ENCODE results near the gene FATE1.

FATE1 gene

DNA sequence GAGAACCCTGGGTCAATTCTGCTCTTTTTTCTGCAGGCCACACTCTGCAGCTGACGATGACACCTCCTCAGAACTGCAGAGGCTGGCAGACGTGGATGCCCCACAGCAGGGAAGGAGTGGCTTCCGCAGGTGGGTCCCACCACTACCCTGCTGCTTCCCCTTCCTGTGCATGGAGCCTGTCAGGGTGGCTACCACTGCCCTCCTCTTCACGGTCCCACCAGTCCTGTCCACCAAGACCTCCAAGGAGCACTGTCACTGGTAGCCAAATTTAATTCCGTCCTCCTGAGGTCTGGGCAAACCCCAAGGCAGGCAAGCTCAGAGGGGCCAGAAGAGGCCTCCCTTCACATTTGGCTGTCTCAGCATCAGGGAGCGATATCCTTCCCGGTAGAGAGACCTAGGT lies 22.9 kb downstream of the FATE1 start:
- no peaks in the 10 kb centered on the region for H3K27me3 ChIP-seq (replicated peaks; ENCODE audit: control insufficient read depth, insufficient read depth, low read length, poor library complexity, severe bottlenecking)

DNA sequence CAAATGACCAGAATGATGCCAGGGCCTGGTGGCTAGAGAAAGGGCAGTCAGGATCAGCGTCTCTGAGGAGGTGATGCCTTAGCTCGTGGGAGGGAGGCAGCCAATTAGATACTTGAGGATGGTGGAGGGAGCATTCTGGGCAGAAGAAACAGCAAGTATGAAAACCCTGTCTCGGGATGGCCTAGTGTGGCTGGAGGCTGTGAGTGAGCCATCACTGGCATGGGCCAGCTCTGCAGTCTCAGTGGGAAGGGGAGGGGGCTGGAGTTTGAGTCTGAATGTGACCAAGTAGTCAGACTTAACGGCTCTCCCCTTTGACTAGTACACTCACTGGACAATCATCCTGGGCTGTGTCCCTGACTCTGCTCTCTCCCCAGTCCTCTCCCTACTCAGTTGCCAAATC lies 25.8 kb downstream of the FATE1 start:
- H3K4me3 ChIP-seq (ENCODE audit: insufficient read depth, low read depth, low read length, poor library complexity, severe bottlenecking): no peak overlapping the region
- no peaks in the 10 kb centered on the region for H3K4me1 ChIP-seq (ENCODE audit: control insufficient read depth, insufficient read depth, low read length, poor library complexity, severe bottlenecking)
- H3K27ac ChIP-seq (ENCODE audit: insufficient read depth, low read length, poor library complexity, severe bottlenecking): no peak overlapping the region
- no peaks in the 10 kb centered on the region for H3K27me3 ChIP-seq (replicated peaks; ENCODE audit: control insufficient read depth, insufficient read depth, low read length, poor library complexity, severe bottlenecking)
- DNase-seq: no peak
- no peaks in the 10 kb centered on the region for H3K9me3 ChIP-seq (ENCODE audit: control insufficient read depth, low read length)
- no peaks in the 10 kb centered on the region for H3K36me3 ChIP-seq (ENCODE audit: control insufficient read depth, insufficient read depth, low read length)

More for the DNA sequence above, 22.9 kb downstream of the FATE1 start:
- no peaks in the 10 kb centered on the region for H3K9me3 ChIP-seq (ENCODE audit: control insufficient read depth, low read length)
- no peaks in the 10 kb centered on the region for H3K4me1 ChIP-seq (ENCODE audit: control insufficient read depth, insufficient read depth, low read length, poor library complexity, severe bottlenecking)
- no peaks in the 10 kb centered on the region for H3K36me3 ChIP-seq (ENCODE audit: control insufficient read depth, insufficient read depth, low read length)
- no peak overlapping the region for H3K27ac ChIP-seq (ENCODE audit: insufficient read depth, low read length, poor library complexity, severe bottlenecking)
- DNase-seq: no peak
- H3K4me3 ChIP-seq (ENCODE audit: insufficient read depth, low read depth, low read length, poor library complexity, severe bottlenecking): no peak overlapping the region

DNA sequence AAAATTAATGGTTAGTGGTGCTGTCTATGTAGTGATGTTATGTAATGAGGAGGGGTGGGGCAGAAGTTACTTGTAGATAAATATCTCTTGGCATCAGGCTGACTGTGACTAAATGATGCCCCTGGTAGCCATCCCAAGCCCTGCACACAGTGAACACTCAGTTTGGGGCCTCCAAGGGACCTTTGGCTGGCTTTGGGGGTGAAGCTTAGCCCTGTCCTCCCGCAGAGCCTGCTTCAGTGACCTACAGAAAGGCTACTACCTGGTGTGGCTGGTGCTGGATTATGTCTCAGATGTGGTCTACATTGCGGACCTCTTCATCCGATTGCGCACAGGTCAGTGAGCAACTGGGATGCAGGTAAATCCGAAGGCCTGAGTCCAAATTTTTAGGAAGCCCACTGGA lies 26.5 kb downstream of the FATE1 start:
- H3K27ac ChIP-seq (ENCODE audit: insufficient read depth, low read length, poor library complexity, severe bottlenecking): no peak overlapping the region
- no peak for DNase-seq

DNA sequence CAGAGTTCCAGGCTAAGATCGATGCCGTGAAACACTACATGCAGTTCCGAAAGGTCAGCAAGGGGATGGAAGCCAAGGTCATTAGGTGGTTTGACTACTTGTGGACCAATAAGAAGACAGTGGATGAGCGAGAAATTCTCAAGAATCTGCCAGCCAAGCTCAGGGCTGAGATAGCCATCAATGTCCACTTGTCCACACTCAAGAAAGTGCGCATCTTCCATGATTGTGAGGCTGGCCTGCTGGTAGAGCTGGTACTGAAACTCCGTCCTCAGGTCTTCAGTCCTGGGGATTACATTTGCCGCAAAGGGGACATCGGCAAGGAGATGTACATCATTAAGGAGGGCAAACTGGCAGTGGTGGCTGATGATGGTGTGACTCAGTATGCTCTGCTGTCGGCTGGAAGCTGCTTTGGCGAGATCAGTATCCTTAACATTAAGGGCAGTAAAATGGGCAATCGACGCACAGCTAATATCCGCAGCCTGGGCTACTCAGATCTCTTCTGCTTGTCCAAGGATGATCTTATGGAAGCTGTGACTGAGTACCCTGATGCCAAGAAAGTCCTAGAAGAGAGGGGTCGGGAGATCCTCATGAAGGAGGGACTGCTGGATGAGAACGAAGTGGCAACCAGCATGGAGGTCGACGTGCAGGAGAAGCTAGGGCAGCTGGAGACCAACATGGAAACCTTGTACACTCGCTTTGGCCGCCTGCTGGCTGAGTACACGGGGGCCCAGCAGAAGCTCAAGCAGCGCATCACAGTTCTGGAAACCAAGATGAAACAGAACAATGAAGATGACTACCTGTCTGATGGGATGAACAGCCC lies 28.0 kb downstream of the FATE1 start:
- Histone ChIP-seq H3K27ac (ENCODE audit: insufficient read depth, low read length, poor library complexity, severe bottlenecking) (no peak overlapping the region), H3K27me3 (replicated peaks; ENCODE audit: control insufficient read depth, insufficient read depth, low read length, poor library complexity, severe bottlenecking) (no peaks in the 10 kb centered on the region), H3K36me3 (ENCODE audit: control insufficient read depth, insufficient read depth, low read length) (no peaks in the 10 kb centered on the region), H3K9me3 (ENCODE audit: control insufficient read depth, low read length) (no peaks in the 10 kb centered on the region), H3K4me3 (ENCODE audit: insufficient read depth, low read depth, low read length, poor library complexity, severe bottlenecking) (no peak overlapping the region), H3K4me1 (ENCODE audit: control insufficient read depth, insufficient read depth, low read length, poor library complexity, severe bottlenecking) (no peaks in the 10 kb centered on the region)
- no peak for DNase-seq

More for the DNA sequence above, 26.5 kb downstream of the FATE1 start:
- Histone ChIP-seq H3K4me1 (ENCODE audit: control insufficient read depth, insufficient read depth, low read length, poor library complexity, severe bottlenecking) (no peaks in the 10 kb centered on the region), H3K9me3 (ENCODE audit: control insufficient read depth, low read length) (no peaks in the 10 kb centered on the region), H3K4me3 (ENCODE audit: insufficient read depth, low read depth, low read length, poor library complexity, severe bottlenecking) (no peak overlapping the region), H3K36me3 (ENCODE audit: control insufficient read depth, insufficient read depth, low read length) (no peaks in the 10 kb centered on the region), H3K27me3 (replicated peaks; ENCODE audit: control insufficient read depth, insufficient read depth, low read length, poor library complexity, severe bottlenecking) (no peaks in the 10 kb centered on the region)

DNA sequence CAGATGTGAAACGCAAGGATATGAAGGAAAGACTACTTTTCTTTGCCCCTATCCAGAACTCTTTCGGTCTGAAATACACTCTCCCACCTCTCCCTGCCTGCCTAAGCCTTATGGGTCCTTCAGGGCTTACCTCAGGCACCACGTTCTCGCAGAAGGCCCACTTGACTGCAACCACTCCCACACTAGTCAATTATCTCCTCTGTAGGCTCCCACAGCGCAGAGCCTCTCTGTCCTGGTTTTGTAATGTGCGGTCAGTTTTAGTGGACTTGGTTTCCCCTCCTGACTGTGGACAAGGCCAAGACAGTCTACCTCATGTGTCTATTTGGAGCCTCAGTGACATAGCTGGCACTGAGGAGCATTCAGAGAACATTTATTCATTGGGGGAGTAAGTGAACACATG lies 29.8 kb downstream of the FATE1 start:
- H3K9me3 ChIP-seq (ENCODE audit: control insufficient read depth, low read length): no peaks in the 10 kb centered on the region
- H3K4me3 ChIP-seq (ENCODE audit: insufficient read depth, low read depth, low read length, poor library complexity, severe bottlenecking): no peak overlapping the region
- DNase-seq: no peak
- no peaks in the 10 kb centered on the region for H3K36me3 ChIP-seq (ENCODE audit: control insufficient read depth, insufficient read depth, low read length)
- H3K27ac ChIP-seq (ENCODE audit: insufficient read depth, low read length, poor library complexity, severe bottlenecking): no peak overlapping the region
- no peaks in the 10 kb centered on the region for H3K4me1 ChIP-seq (ENCODE audit: control insufficient read depth, insufficient read depth, low read length, poor library complexity, severe bottlenecking)
- H3K27me3 ChIP-seq (replicated peaks; ENCODE audit: control insufficient read depth, insufficient read depth, low read length, poor library complexity, severe bottlenecking): no peaks in the 10 kb centered on the region

DNA sequence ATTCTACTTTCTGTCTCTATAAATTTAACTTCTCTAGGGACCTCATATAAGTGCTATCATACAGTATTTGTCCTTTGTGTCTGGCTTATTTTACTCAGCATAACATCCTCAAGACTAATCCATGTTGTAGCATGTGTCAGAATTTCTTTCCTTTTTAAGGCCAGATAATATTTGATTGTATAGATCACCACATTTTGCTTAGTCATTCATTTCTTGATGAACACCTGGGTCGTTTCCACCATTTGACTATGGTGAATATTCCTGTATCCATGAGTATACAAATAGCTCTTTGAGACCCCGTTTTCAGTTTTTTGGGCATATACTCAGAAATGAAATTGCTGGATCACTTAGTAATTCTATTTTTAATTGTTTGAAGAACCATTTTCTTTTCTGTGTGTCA lies 30.7 kb downstream of the FATE1 start:
- H3K4me3 ChIP-seq (ENCODE audit: insufficient read depth, low read depth, low read length, poor library complexity, severe bottlenecking): no peak overlapping the region
- H3K9me3 ChIP-seq (ENCODE audit: control insufficient read depth, low read length): no peaks in the 10 kb centered on the region
- H3K4me1 ChIP-seq (ENCODE audit: control insufficient read depth, insufficient read depth, low read length, poor library complexity, severe bottlenecking): no peaks in the 10 kb centered on the region
- no peaks in the 10 kb centered on the region for H3K27me3 ChIP-seq (replicated peaks; ENCODE audit: control insufficient read depth, insufficient read depth, low read length, poor library complexity, severe bottlenecking)
- DNase-seq: no peak
- no peaks in the 10 kb centered on the region for H3K36me3 ChIP-seq (ENCODE audit: control insufficient read depth, insufficient read depth, low read length)
- H3K27ac ChIP-seq (ENCODE audit: insufficient read depth, low read length, poor library complexity, severe bottlenecking): no peak overlapping the region

DNA sequence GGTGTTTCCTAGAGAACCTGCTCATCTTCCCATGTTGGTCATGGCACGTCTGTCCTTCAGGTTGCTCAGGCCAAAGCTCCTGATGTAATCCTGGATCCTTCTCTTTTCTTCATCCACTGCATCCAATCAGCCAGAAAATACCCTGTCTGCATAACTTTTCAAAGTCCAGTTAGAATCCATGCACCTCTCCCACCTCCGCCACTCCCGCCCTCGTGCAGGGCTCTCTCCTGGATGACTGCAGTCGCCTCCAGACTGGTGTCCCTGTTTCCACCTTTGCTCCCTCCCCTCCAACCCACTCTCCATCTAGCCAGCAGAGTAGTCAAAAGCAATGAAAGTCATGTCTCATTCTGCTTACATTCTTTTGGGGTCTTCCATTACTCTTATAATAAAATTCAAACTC lies 34.7 kb downstream of the FATE1 start:
- no peak for DNase-seq
- H3K9me3 ChIP-seq (ENCODE audit: control insufficient read depth, low read length): no peaks in the 10 kb centered on the region

DNA sequence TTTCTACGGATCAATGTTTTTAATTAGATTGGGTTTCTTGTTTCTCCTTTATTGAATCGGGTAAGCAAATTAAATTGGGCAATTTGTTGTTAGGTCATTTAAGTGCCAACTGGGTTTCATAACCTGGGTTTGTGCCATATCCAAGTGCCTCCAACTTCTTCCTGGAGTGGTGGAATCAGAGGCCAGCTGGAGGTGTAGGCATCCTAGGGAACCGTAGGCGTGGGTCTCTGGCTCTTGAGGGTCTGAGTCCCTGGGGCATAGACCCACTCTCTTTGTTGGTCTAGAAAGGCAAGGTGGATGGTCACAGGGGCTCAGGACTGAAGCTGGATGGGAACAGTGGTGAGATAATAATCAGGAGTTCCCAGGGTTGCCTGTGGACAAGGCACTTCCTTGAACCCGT lies 37.0 kb downstream of the FATE1 start:
- no peak overlapping the region for H3K4me3 ChIP-seq (ENCODE audit: insufficient read depth, low read depth, low read length, poor library complexity, severe bottlenecking)
- DNase-seq: no peak
- H3K4me1 ChIP-seq (ENCODE audit: control insufficient read depth, insufficient read depth, low read length, poor library complexity, severe bottlenecking): no peaks in the 10 kb centered on the region
- no peak overlapping the region for H3K27ac ChIP-seq (ENCODE audit: insufficient read depth, low read length, poor library complexity, severe bottlenecking)
- H3K36me3 ChIP-seq (ENCODE audit: control insufficient read depth, insufficient read depth, low read length): no peaks in the 10 kb centered on the region
- no peaks in the 10 kb centered on the region for H3K27me3 ChIP-seq (replicated peaks; ENCODE audit: control insufficient read depth, insufficient read depth, low read length, poor library complexity, severe bottlenecking)
- H3K9me3 ChIP-seq (ENCODE audit: control insufficient read depth, low read length): no peaks in the 10 kb centered on the region

More for the DNA sequence above, 34.7 kb downstream of the FATE1 start:
- H3K27me3 ChIP-seq (replicated peaks; ENCODE audit: control insufficient read depth, insufficient read depth, low read length, poor library complexity, severe bottlenecking): no peaks in the 10 kb centered on the region
- H3K4me3 ChIP-seq (ENCODE audit: insufficient read depth, low read depth, low read length, poor library complexity, severe bottlenecking): no peak overlapping the region
- no peaks in the 10 kb centered on the region for H3K4me1 ChIP-seq (ENCODE audit: control insufficient read depth, insufficient read depth, low read length, poor library complexity, severe bottlenecking)
- no peak overlapping the region for H3K27ac ChIP-seq (ENCODE audit: insufficient read depth, low read length, poor library complexity, severe bottlenecking)
- H3K36me3 ChIP-seq (ENCODE audit: control insufficient read depth, insufficient read depth, low read length): no peaks in the 10 kb centered on the region

DNA sequence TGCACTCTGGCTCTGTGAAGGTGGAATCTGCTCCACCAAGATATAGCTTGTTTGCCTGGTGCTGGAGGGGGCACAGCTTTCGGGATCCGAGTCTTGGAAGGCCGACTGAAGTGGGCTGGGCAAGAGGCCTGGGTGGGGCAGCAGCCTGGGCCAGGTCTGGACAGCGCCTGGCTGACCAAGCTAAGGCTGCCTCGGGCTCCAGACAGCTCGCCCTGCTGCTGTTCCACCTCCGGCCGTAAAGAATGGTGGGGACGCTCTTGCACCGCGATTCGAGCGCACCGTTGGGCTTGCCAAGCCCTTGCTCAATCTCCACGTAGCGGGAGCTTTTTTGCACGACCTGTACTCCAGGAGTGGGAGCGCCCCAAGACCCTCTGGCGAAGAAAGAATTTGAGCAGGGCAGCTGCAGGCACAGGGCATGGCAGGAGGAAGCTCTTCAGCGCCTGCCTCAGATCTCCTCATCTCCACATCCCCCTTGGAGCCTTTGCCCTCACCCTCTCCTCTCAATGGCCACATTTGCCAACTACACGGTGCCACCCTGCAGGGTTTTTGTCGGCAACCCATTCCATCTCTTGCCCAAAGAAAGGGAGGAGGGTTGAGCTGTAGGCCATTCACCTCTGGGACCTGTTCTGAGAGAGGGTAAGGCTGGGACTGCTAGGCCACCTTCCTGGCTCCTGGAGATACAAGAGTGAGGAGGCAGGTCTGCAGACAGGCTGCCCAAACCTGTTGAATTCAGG lies 37.6 kb downstream of the FATE1 start:
- H3K4me1 ChIP-seq (ENCODE audit: control insufficient read depth, insufficient read depth, low read length, poor library complexity, severe bottlenecking): no peaks in the 10 kb centered on the region
- no peaks in the 10 kb centered on the region for H3K27me3 ChIP-seq (replicated peaks; ENCODE audit: control insufficient read depth, insufficient read depth, low read length, poor library complexity, severe bottlenecking)
- H3K4me3 ChIP-seq (ENCODE audit: insufficient read depth, low read depth, low read length, poor library complexity, severe bottlenecking): no peak overlapping the region
- H3K27ac ChIP-seq (ENCODE audit: insufficient read depth, low read length, poor library complexity, severe bottlenecking): no peak overlapping the region
- H3K9me3 ChIP-seq (ENCODE audit: control insufficient read depth, low read length): no peaks in the 10 kb centered on the region
- H3K36me3 ChIP-seq (ENCODE audit: control insufficient read depth, insufficient read depth, low read length): no peaks in the 10 kb centered on the region
- DNase-seq: no peak

DNA sequence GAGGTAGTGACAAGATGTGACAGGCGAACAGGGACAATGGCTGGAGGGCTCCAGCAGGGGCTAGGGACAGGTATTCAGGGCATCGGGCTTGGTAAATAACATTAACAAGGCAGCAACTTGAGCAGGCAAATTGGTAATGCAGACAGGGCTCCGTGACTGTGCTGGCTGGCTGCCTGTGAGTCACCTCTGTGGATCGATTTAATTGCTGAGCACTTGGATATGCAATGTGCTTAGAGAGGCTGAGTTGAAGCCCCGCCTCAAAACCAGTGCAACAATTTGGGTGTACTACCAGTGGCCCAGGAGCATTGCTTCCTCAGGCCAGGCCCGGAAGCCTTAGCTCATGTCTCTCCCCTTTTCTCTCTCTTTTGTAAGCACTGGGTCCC lies 38.2 kb downstream of the FATE1 start:
- Histone ChIP-seq H3K9me3 (ENCODE audit: control insufficient read depth, low read length) (no peaks in the 10 kb centered on the region), H3K27me3 (replicated peaks; ENCODE audit: control insufficient read depth, insufficient read depth, low read length, poor library complexity, severe bottlenecking) (no peaks in the 10 kb centered on the region), H3K36me3 (ENCODE audit: control insufficient read depth, insufficient read depth, low read length) (no peaks in the 10 kb centered on the region), H3K4me1 (ENCODE audit: control insufficient read depth, insufficient read depth, low read length, poor library complexity, severe bottlenecking) (no peaks in the 10 kb centered on the region), H3K27ac (ENCODE audit: insufficient read depth, low read length, poor library complexity, severe bottlenecking) (no peak overlapping the region), H3K4me3 (ENCODE audit: insufficient read depth, low read depth, low read length, poor library complexity, severe bottlenecking) (no peak overlapping the region)
- no peak for DNase-seq
